Measurements from ENCODE around the gene DSC1.

Gene DSC1

GRCh38 chr18:31093880-31094279 lies 68.8 kb downstream of the DSC1 start:
- Mint-ChIP-seq H3K27me3 (ENCODE audit: low read depth, poor library complexity) (no peaks in the 10 kb centered on the region), H3K4me3 (no peak overlapping the region), H3K4me1 (peaks cover 20% of the 10 kb centered on the region), H3K36me3 (ENCODE audit: low read depth) (peaks cover 82% of the 10 kb centered on the region), H3K9me3 (peaks cover 13% of the 10 kb centered on the region), H3K27ac (no peak overlapping the region)
- TF ChIP-seq, protein P1, sequence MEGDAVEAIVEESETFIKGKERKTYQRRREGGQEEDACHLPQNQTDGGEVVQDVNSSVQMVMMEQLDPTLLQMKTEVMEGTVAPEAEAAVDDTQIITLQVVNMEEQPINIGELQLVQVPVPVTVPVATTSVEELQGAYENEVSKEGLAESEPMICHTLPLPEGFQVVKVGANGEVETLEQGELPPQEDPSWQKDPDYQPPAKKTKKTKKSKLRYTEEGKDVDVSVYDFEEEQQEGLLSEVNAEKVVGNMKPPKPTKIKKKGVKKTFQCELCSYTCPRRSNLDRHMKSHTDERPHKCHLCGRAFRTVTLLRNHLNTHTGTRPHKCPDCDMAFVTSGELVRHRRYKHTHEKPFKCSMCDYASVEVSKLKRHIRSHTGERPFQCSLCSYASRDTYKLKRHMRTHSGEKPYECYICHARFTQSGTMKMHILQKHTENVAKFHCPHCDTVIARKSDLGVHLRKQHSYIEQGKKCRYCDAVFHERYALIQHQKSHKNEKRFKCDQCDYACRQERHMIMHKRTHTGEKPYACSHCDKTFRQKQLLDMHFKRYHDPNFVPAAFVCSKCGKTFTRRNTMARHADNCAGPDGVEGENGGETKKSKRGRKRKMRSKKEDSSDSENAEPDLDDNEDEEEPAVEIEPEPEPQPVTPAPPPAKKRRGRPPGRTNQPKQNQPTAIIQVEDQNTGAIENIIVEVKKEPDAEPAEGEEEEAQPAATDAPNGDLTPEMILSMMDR (IDR thresholded peaks at IDR 0.05) = no peak
- DNase-seq = no peak

DNA sequence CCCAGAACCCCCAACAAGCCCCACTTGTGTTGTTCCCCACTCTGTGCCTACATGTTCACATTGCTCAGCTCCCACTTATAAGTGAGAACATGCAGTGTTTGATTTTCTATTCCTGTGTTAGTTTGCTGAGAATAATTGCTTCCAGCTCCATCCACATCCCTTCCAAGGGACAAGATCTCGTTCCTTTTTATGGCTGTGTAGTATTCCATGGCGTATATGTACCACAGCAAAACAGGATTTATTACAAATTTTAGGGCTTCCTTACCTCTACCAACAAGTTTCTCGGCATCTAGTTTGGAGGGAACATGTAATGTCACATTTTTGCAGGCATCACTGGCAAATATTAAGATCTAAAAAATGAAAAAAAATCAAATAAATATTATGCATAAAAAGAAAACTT lies 69.4 kb downstream of the DSC1 start:
- TF ChIP-seq, protein P1 (IDR thresholded peaks at IDR 0.05) = no peak
- peaks cover 17% of the 10 kb centered on the region for H3K4me1 Mint-ChIP-seq
- peaks cover 81% of the 10 kb centered on the region for H3K36me3 Mint-ChIP-seq (ENCODE audit: low read depth)
- H3K4me3 Mint-ChIP-seq = no peak overlapping the region
- no peak overlapping the region for H3K27ac Mint-ChIP-seq
- H3K9me3 Mint-ChIP-seq = peaks cover 13% of the 10 kb centered on the region
- no peak for DNase-seq
- no peaks in the 10 kb centered on the region for H3K27me3 Mint-ChIP-seq (ENCODE audit: low read depth, poor library complexity)

GRCh38 chr18:31091350-31091749 lies 71.3 kb downstream of the DSC1 start:
- no peak for DNase-seq
- Mint-ChIP-seq H3K4me1 (peaks cover 12% of the 10 kb centered on the region), H3K9me3 (peaks cover 7% of the 10 kb centered on the region), H3K4me3 (no peak overlapping the region), H3K27ac (peak overlapping the region; percentile 39), H3K27me3 (ENCODE audit: low read depth, poor library complexity) (no peaks in the 10 kb centered on the region), H3K36me3 (ENCODE audit: low read depth) (peaks cover 82% of the 10 kb centered on the region)
- TF ChIP-seq, protein P1 (IDR thresholded peaks at IDR 0.05) = no peak

DNA sequence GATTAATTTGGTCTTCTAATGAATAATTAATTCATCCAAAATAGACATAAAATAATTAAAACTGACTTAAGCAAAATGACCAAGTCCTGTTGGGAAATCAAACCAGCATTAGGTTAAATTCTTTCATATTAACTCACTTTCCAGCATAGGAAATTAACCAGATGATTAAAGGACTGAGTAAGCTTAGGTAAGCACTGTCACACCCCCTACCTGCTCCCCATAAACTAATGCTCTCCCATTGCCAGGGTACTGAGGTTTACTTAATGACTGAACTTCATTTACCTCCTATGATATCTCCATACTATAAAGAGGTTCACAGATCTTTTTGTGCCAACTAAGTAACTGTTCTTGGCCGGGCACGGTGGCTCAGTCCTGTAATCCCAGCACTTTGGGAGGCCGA lies 74.1 kb downstream of the DSC1 start:
- Mint-ChIP-seq H3K9me3 (no peaks in the 10 kb centered on the region), H3K36me3 (ENCODE audit: low read depth) (peaks cover 81% of the 10 kb centered on the region), H3K4me3 (no peak overlapping the region), H3K27me3 (ENCODE audit: low read depth, poor library complexity) (no peaks in the 10 kb centered on the region), H3K4me1 (no peaks in the 10 kb centered on the region), H3K27ac (no peak overlapping the region)
- no peak for DNase-seq
- TF ChIP-seq, protein P1 (IDR thresholded peaks at IDR 0.05) = no peak

- no peaks in the 10 kb centered on the region for H3K27me3 Mint-ChIP-seq (ENCODE audit: low read depth, poor library complexity)
- no peaks in the 10 kb centered on the region for H3K9me3 Mint-ChIP-seq
- DNase-seq = no peak
- H3K36me3 Mint-ChIP-seq (ENCODE audit: low read depth) = peaks cover 88% of the 10 kb centered on the region
- H3K27ac Mint-ChIP-seq = no peak overlapping the region
- TF ChIP-seq, protein P1 (IDR thresholded peaks at IDR 0.05) = no peak
- H3K4me1 Mint-ChIP-seq = no peaks in the 10 kb centered on the region
- no peak overlapping the region for H3K4me3 Mint-ChIP-seq
These were observed 82.7 kb downstream of the DSC1 start for GRCh38 chr18:31079973-31080372.

Data from nephron progenitor cell (in vitro differentiated cells).